ENCODE data around the gene TMPRSS7.

Gene TMPRSS7

DNA sequence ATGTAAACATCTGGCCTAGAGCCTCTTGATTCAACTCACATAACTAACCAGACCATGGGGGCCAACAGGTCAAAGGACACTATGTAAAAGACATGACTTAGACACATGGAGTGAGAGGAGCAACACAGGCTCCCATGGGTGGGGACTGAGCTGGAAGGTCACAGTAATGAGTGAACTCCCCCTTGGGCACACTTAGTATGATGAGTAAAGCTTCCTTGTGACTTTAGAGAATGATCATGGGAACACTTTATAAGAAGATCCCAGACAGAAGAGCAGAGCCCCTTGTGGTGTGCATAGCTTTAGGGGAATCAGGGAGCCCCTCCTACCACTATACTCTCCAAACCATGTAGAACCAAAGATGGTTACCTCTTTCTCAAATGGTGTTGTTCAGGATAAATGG, 88.3 kb downstream of the TMPRSS7 start:
- Histone ChIP-seq H3K9ac (ENCODE audit: insufficient read length) (no peak overlapping the region), H3K27ac (no peak overlapping the region), H3K9me3 (ENCODE audit: low read depth, low read length) (no peaks in the 10 kb centered on the region), H3K36me3 (ENCODE audit: insufficient read depth, low read length) (no peaks in the 10 kb centered on the region), H3K4me3 (no peak overlapping the region)
- DNase-seq (ENCODE audit: low read depth, low spot score), result no peak
- TF ChIP-seq FOXP2 (optimal IDR thresholded peaks at IDR 0.05; ENCODE audit: control extremely low read depth, extremely low read length, insufficient read depth), result no peak

DNA sequence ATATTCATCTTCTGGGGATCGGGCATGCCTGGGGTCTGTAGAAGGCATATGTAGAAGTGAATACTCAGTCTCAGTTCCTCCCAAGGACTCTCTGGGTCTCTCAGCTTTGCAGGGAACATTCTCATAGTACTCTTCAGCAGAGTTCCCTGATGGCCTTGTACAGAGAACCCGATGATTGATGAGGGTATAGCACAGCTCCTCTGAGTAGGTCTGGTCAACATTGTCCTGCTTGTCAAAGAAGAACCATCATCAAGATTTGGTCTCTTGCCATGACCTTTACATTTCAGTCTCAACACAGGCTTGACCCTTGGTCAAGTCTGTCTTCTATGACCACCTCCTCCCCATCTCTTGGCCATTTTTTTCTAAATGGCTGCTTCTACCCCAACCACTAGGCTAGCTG, 89.0 kb downstream of the TMPRSS7 start:
- Histone ChIP-seq H3K9ac (ENCODE audit: insufficient read length) (no peak overlapping the region), H3K27ac (no peak overlapping the region), H3K4me3 (no peak overlapping the region), H3K9me3 (ENCODE audit: low read depth, low read length) (no peaks in the 10 kb centered on the region), H3K36me3 (ENCODE audit: insufficient read depth, low read length) (no peaks in the 10 kb centered on the region)
- no peak for DNase-seq (ENCODE audit: low read depth, low spot score)
- TF ChIP-seq POLR2AphosphoS5 (IDR thresholded peaks at IDR 0.05; ENCODE audit: borderline replicate concordance, low read depth, low read length) (no peak), FOXP2 (optimal IDR thresholded peaks at IDR 0.05; ENCODE audit: control extremely low read depth, extremely low read length, insufficient read depth) (no peak), EZH2 (IDR thresholded peaks at IDR 0.05) (no peak)

DNA sequence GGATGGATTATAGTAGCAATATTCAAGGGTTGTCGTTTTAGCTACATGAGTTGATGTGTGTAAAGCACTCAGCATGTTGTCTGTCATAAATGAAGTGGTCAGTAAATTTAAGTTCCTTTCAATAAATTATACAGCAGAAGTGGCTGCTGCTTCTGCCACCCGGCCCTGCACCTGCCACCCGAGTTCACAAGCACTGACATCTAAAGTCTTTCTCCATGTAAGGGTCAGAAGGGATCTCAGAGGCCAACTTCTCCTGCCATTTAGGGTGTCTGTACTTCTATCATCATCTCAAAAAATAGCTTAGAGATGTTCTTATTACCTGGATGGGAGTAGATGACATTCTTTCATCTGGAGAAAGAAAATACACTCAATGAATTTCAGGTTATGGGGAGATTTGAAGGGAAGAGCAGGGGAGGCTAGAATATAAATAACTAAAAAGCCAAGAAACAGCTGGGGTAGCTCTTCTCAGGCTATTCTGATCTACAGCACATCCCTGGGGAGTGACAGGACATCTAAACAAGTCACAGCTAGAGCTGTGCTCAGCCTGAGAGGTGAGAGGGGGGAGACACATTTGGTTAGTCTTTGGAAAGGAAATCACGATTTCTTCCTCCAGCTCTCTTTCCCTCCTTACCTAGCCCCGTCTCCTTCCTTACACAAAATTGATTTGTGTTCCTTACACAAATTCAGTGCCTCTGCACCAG, 90.5 kb downstream of the TMPRSS7 start:
- Histone ChIP-seq H3K36me3 (ENCODE audit: insufficient read depth, low read length) (no peaks in the 10 kb centered on the region), H3K4me3 (no peak overlapping the region), H3K9ac (ENCODE audit: insufficient read length) (no peak overlapping the region), H3K9me3 (ENCODE audit: low read depth, low read length) (no peaks in the 10 kb centered on the region), H3K27ac (no peak overlapping the region)
- TF ChIP-seq POLR2AphosphoS5 (IDR thresholded peaks at IDR 0.05; ENCODE audit: borderline replicate concordance, low read depth, low read length), result no peak
- TF ChIP-seq EZH2 (IDR thresholded peaks at IDR 0.05), result no peak
- TF ChIP-seq FOXP2 (optimal IDR thresholded peaks at IDR 0.05; ENCODE audit: control extremely low read depth, extremely low read length, insufficient read depth), result no peak
- no peak for DNase-seq (ENCODE audit: low read depth, low spot score)

DNA sequence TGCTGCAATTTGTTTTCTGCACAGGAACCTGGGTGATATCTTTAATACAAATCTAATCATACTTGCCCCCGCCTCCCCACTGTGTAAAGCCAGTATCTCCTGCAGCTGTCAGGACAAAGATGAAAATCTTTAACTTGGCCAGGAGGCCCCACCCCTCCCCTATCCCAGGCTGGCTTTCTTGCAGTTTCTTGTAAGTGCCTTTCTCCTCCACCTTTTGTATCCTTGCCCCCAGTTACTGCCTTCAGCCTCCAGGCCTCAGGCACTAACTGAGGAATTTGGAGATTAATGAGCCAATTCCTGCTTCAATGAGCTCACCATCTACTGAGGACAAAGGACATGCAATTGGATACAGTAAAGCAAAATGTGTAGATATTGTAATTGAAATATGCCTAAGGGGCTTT, 92.0 kb downstream of the TMPRSS7 start:
- no peaks in the 10 kb centered on the region for H3K9me3 ChIP-seq (ENCODE audit: low read depth, low read length)
- H3K27ac ChIP-seq, result peak overlapping the region; percentile 68
- TF ChIP-seq EZH2 (IDR thresholded peaks at IDR 0.05), result no peak
- no peak for TF ChIP-seq FOXP2 (optimal IDR thresholded peaks at IDR 0.05; ENCODE audit: control extremely low read depth, extremely low read length, insufficient read depth)
- TF ChIP-seq POLR2AphosphoS5 (IDR thresholded peaks at IDR 0.05; ENCODE audit: borderline replicate concordance, low read depth, low read length), result no peak
- H3K36me3 ChIP-seq (ENCODE audit: insufficient read depth, low read length), result no peaks in the 10 kb centered on the region
- peak overlapping the region; percentile 35 for H3K9ac ChIP-seq (ENCODE audit: insufficient read length)
- DNase-seq (ENCODE audit: low read depth, low spot score), result peak; percentile 52
- H3K4me3 ChIP-seq, result peak overlapping the region; percentile 55

DNA sequence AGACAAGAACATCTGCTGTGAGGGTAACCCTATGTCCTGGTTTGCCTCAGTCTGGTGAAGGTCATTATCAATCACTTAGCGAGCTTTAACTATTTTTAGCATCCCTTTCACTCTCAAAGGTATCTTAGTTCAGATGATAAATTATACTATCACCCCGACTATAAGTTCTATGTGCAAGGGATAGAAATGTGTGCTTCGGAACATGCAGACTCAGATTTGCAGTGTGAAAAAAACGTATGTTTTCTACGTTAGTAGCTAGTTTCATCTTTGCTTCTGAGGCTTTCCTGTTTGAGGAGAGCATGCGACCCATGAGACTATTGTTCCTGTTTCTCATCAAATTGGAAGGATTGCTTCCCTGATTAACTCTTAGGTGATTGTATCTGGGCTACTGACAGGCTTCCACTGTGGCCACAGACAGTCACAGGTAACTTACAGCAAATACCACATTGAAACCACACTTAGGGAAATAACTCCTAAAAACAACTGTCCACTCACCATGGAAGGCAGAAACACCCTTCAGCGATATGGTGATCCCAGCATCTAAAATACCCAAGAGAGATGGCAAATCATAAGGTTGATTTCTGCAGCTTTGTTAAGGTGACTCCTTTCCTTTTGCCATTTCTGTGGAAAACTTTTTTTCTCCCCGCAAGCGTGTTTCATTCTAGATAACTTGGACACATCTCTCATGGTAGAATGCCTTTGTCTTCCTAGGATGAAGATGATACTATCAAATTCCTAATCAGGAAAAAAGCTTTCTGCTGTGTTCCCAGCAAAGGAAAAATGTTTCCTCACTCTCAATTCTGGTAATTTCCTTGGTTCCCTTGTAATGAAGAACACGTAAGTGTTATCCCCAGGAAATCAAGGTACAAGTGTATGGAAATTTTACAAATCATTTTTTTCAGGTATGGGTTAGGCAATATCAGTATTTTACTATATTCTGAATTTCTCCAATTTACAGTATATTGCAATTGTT, 93.3 kb downstream of the TMPRSS7 start:
- DNase-seq (ENCODE audit: low read depth, low spot score), result no peak
- Histone ChIP-seq H3K9me3 (ENCODE audit: low read depth, low read length) (no peaks in the 10 kb centered on the region), H3K27ac (no peak overlapping the region), H3K4me3 (no peak overlapping the region), H3K9ac (ENCODE audit: insufficient read length) (no peak overlapping the region), H3K36me3 (ENCODE audit: insufficient read depth, low read length) (no peaks in the 10 kb centered on the region)
- no peak for TF ChIP-seq EZH2 (IDR thresholded peaks at IDR 0.05)
- no peak for TF ChIP-seq POLR2AphosphoS5 (IDR thresholded peaks at IDR 0.05; ENCODE audit: borderline replicate concordance, low read depth, low read length)
- TF ChIP-seq FOXP2 (optimal IDR thresholded peaks at IDR 0.05; ENCODE audit: control extremely low read depth, extremely low read length, insufficient read depth), result no peak

DNA sequence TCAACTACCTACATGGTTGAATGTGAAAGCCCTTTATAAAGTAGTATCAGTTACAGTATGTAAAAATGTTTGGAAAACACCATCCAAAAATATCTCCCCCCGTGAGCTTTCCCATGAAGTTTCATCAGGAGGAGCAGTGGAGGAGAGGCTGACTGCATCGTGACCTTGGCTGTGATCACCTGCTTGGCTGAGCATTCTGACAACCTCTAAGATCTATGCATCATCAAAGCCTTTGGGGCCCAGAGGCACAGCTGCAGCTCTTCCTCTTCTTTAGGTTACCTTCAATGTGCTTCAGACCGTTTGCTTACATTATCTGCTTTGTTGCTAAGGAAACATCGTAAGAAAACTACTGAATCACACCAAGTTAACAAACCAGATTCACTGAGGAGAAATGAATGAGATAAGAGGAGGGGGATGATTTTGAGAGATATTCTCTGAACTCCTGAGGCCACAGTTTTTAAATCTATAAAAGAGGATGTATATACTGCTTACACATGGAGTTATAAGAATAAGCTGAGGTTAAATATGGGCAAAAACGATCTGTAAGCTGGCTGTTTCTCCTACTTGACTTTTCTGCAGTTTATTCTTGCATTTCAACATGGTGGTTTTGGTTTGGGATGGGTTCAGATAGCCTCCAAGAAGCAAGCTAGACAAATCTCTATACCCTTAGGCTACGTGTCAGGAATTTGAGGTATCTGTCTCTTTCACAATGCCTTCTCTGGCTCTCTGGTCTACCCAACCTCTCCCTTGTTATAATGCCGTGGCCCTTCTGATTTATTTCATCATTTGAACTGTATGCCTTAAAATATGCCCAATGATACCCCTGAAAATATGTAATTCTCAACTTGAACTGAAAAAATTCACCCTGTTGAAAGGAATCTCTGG, 94.5 kb downstream of the TMPRSS7 start:
- no peak for TF ChIP-seq POLR2AphosphoS5 (IDR thresholded peaks at IDR 0.05; ENCODE audit: borderline replicate concordance, low read depth, low read length)
- TF ChIP-seq EZH2 (IDR thresholded peaks at IDR 0.05), result no peak
- no peak for TF ChIP-seq FOXP2 (optimal IDR thresholded peaks at IDR 0.05; ENCODE audit: control extremely low read depth, extremely low read length, insufficient read depth)
- Histone ChIP-seq H3K36me3 (ENCODE audit: insufficient read depth, low read length) (no peaks in the 10 kb centered on the region), H3K9me3 (ENCODE audit: low read depth, low read length) (no peaks in the 10 kb centered on the region), H3K9ac (ENCODE audit: insufficient read length) (no peak overlapping the region), H3K27ac (no peak overlapping the region), H3K4me3 (no peak overlapping the region)
- no peak for DNase-seq (ENCODE audit: low read depth, low spot score)

DNA sequence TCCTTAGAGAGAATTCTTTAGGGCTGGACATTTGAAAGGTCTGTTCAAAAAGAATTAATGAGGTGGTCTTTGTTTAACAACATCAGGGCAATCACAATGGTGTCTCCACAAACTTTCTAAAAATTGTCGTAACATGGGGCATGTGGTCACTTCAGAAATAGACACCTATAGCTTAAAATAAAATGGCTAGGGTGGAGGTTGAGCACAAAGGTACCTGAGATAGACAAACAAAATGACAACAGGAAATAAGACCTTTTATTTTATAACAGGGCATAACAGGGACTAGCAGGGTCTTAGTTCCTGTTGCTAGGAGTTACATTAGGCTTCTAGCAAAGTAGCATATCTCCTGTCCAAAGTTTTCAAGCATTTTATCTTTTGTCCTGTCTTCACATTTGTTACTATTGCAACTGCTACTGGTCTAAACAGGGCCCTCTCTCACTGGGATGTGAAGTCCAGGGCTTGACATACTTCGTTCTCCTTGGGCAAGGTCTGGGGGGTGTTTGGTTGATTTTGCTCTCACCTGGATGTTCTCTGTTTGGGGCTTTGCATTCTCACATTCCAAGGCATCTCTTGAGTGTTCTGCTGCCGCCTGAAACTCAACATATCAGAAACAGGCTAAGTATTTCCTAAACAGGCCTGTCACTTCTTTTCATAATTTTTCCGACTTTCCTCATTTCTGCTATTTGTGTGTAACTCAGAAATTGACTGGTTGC, 95.5 kb downstream of the TMPRSS7 start:
- Histone ChIP-seq H3K27ac (no peak overlapping the region), H3K36me3 (ENCODE audit: insufficient read depth, low read length) (no peaks in the 10 kb centered on the region), H3K9me3 (ENCODE audit: low read depth, low read length) (no peaks in the 10 kb centered on the region), H3K4me3 (no peak overlapping the region), H3K9ac (ENCODE audit: insufficient read length) (no peak overlapping the region)
- TF ChIP-seq EZH2 (IDR thresholded peaks at IDR 0.05) (no peak), FOXP2 (optimal IDR thresholded peaks at IDR 0.05; ENCODE audit: control extremely low read depth, extremely low read length, insufficient read depth) (no peak), POLR2AphosphoS5 (IDR thresholded peaks at IDR 0.05; ENCODE audit: borderline replicate concordance, low read depth, low read length) (no peak)
- DNase-seq (ENCODE audit: low read depth, low spot score), result no peak
